Measurements from ENCODE around the gene FGF2. TPM values are rescaled to one million over a fixed set of nuclear protein-coding genes. Genes with fewer than 3 reads are reported as not detected.

The FGF2 gene
- polyA plus RNA-seq, 1 donor: 3.0 TPM

Other genes starting within 250 kb of the FGF2 start
- gene IL21, start 205.8 kb upstream of the FGF2 start, polyA plus RNA-seq: not detected
- gene BBS12, start 94.1 kb upstream of the FGF2 start, polyA plus RNA-seq: 7.8 TPM
- gene NUDT6, start 95.8 kb downstream of the FGF2 start, polyA plus RNA-seq: 8.6 TPM

Measured in large intestine (tissue), 1 donor.